Neural cell (in vitro differentiated cells): Measurements from ENCODE around the gene EIF2AK2. TPM values are rescaled to one million over a fixed set of nuclear protein-coding genes. Genes with fewer than 3 reads are reported as not detected.

Experiments
- H2AFZ ChIP-seq: fragments of 200-600, 300-800 bp; sonication (generic), shearing (Covaris generic); 2 replicates; pipeline ENCODE4 v1.6.0; 2014; ENCODE audit warnings: low read depth, mild to moderate bottlenecking, antibody characterized with exemption, low read length, moderate library complexity
- H3F3A ChIP-seq: fragments of 200-600 bp; shearing (Covaris generic); 2 replicates; pipeline ENCODE4 v1.6.1; 2016; ENCODE audit warnings: mild to moderate bottlenecking, moderate library complexity, mixed read lengths, antibody characterized with exemption, low read length; ENCODE audit not compliant: insufficient read depth, poor library complexity, severe bottlenecking
- H3K27ac ChIP-seq: fragments of 200-600, 300-800 bp; sonication (generic), shearing (Covaris generic); 2 replicates; pipeline ENCODE4 v1.5.1; 2014; ENCODE audit warnings: mild to moderate bottlenecking, low read length, moderate library complexity
- H3K27me3 ChIP-seq: fragments of 300-800, 200-600 bp; sonication (generic), shearing (Covaris generic); 2 replicates; pipeline ENCODE4 v1.6.0; 2014; ENCODE audit warnings: mild to moderate bottlenecking, low read depth, low read length, moderate library complexity; ENCODE audit not compliant: insufficient read depth
- H3K36me3 ChIP-seq: fragments of 300-800, 200-600 bp; sonication (generic), shearing (Covaris generic); 2 replicates; pipeline ENCODE4 v1.5.1; 2014; ENCODE audit warnings: mild to moderate bottlenecking, antibody characterized with exemption, low read length, moderate library complexity; ENCODE audit not compliant: insufficient read depth
- H3K4me2 ChIP-seq: fragments of 300-800, 200-600 bp; sonication (generic), shearing (Covaris generic); 2 replicates; pipeline ENCODE4 v1.6.0; 2014; ENCODE audit warnings: mild to moderate bottlenecking, low read length
- H3K4me3 ChIP-seq: fragments of 300-800, 200-600 bp; sonication (generic), shearing (Covaris generic); 2 replicates; pipeline ENCODE4 v1.5.1; 2014; ENCODE audit warnings: mild to moderate bottlenecking, low read length, moderate library complexity
- H3K79me2 ChIP-seq: fragments of 200-600 bp; shearing (Covaris generic); replicated peaks from 2 replicates; pipeline ENCODE4 v1.6.0; 2014; ENCODE audit warnings: mild to moderate bottlenecking, low read length, moderate library complexity; ENCODE audit not compliant: insufficient read depth
- H3K9ac ChIP-seq: fragments of 300-800, 200-600 bp; sonication (generic), shearing (Covaris generic); 2 replicates; pipeline ENCODE4 v1.6.1; 2016; ENCODE audit warnings: mild to moderate bottlenecking, low read length, mixed read lengths
- H3K9me2 ChIP-seq: fragments of 200-600 bp; shearing (Covaris generic); 2 replicates; pipeline ENCODE4 v1.6.1; 2016; ENCODE audit warnings: mild to moderate bottlenecking, low read length, mixed read lengths; ENCODE audit not compliant: insufficient read depth
- H3K9me3 ChIP-seq: fragments of 200-600, 300-800 bp; sonication (generic), shearing (Covaris generic); 2 replicates; pipeline ENCODE4 v1.6.1; 2016; ENCODE audit warnings: mild to moderate bottlenecking, mixed run types, low read length, moderate library complexity, mixed read lengths
- H4K20me1 ChIP-seq: fragments of 200-600 bp; shearing (Covaris generic); 2 replicates; pipeline ENCODE4 v1.6.1; 2016; ENCODE audit warnings: mild to moderate bottlenecking, mixed run types; ENCODE audit not compliant: insufficient read depth
- CTCF ChIP-seq: fragments of 450-650 bp; IDR thresholded peaks from 2 replicates; pipeline ENCODE4 v1.5.1; 2014; ENCODE audit warnings: antibody characterized with exemption, mild to moderate bottlenecking, moderate library complexity; ENCODE audit not compliant: poor library complexity, severe bottlenecking
- EP300 ChIP-seq: fragments of 450-650 bp; conservative IDR thresholded peaks from 2 replicates; pipeline ENCODE4 v1.6.1; 2014; ENCODE audit warnings: antibody characterized with exemption, mild to moderate bottlenecking, moderate library complexity; ENCODE audit not compliant: poor library complexity, severe bottlenecking
- EZH2 ChIP-seq: fragments of 200-600, 300-800 bp; shearing (Covaris generic), sonication (generic); IDR thresholded peaks from 2 replicates; pipeline ENCODE4 v1.6.1; 2014; ENCODE audit warnings: antibody characterized with exemption, low read length, borderline replicate concordance, mild to moderate bottlenecking; ENCODE audit not compliant: insufficient read depth, poor library complexity, severe bottlenecking
- MXI1 ChIP-seq: fragments of 450-650 bp; conservative IDR thresholded peaks from 2 replicates; pipeline ENCODE4 v1.6.1; 2014; ENCODE audit warnings: antibody characterized with exemption, mild to moderate bottlenecking; ENCODE audit not compliant: poor library complexity, severe bottlenecking
- POLR2AphosphoS5 ChIP-seq: IDR thresholded peaks from 2 replicates; pipeline ENCODE4 v1.6.1; 2012
- RAD21 ChIP-seq: fragments of 450-650 bp; conservative IDR thresholded peaks from 2 replicates; pipeline ENCODE4 v1.6.1; 2014; ENCODE audit warnings: antibody characterized with exemption, mild to moderate bottlenecking, moderate library complexity
- REST ChIP-seq: IDR thresholded peaks from 2 replicates; pipeline ENCODE4 v1.6.1; 2012; ENCODE audit warnings: borderline replicate concordance
- SMC3 ChIP-seq: fragments of 450-650 bp; conservative IDR thresholded peaks from 2 replicates; pipeline ENCODE4 v1.6.1; 2014; ENCODE audit warnings: antibody characterized with exemption, mild to moderate bottlenecking, moderate library complexity; ENCODE audit not compliant: poor library complexity
- TAF1 ChIP-seq: IDR thresholded peaks from 2 replicates; pipeline ENCODE4 v1.6.1; 2012; ENCODE audit warnings: low read depth
- polyA plus RNA-seq: library from polyadenylated mRNA; depleted of rRNA; stranded (reverse); fragments of >200 nt; gene quantifications from 2 replicates; pipeline ENCODE4 v1.2.3, GENCODE V29; 2014

EIF2AK2 gene
- polyA plus RNA-seq, 1 donor from 2014 or later = 2.5 TPM

- no peaks in the 10 kb centered on the region for H3K79me2 ChIP-seq
- no peaks in the 10 kb centered on the region for H3K9me2 ChIP-seq
- no peaks in the 10 kb centered on the region for H3K9me3 ChIP-seq
- no peaks in the 10 kb centered on the region for H3K36me3 ChIP-seq
- no peak overlapping the region for H3K27ac ChIP-seq
- H3F3A ChIP-seq = no peaks in the 10 kb centered on the region
- H3K4me3 ChIP-seq = no peak overlapping the region
- no peak overlapping the region for H3K4me2 ChIP-seq
- no peak for TF ChIP-seq REST
- no peak for TF ChIP-seq TAF1
- TF ChIP-seq SMC3 = no peak
- TF ChIP-seq EZH2 = no peak
- TF ChIP-seq CTCF = peak; percentile 36
- TF ChIP-seq RAD21 = peak; percentile 25
- TF ChIP-seq POLR2AphosphoS5 = no peak
- TF ChIP-seq MXI1 = no peak
- no peak for TF ChIP-seq EP300
- no peaks in the 10 kb centered on the region for H4K20me1 ChIP-seq
- no peak overlapping the region for H2AFZ ChIP-seq
- no peaks in the 10 kb centered on the region for H3K27me3 ChIP-seq
- H3K9ac ChIP-seq = no peak overlapping the region
Observed at GRCh38 chr2:37168217-37168981, 11.6 kb upstream of the EIF2AK2 start.

- Histone ChIP-seq H4K20me1 (no peaks in the 10 kb centered on the region), H2AFZ (no peak overlapping the region), H3K27ac (no peak overlapping the region), H3K9ac (no peak overlapping the region), H3K79me2 (no peaks in the 10 kb centered on the region), H3K36me3 (no peaks in the 10 kb centered on the region), H3K27me3 (no peaks in the 10 kb centered on the region), H3K4me3 (no peak overlapping the region), H3K4me2 (no peak overlapping the region), H3K9me2 (no peaks in the 10 kb centered on the region), H3K9me3 (no peaks in the 10 kb centered on the region), H3F3A (no peaks in the 10 kb centered on the region)
- TF ChIP-seq REST (no peak), RAD21 (no peak), TAF1 (no peak), CTCF (no peak), POLR2AphosphoS5 (no peak), MXI1 (no peak), SMC3 (no peak), EP300 (no peak), EZH2 (no peak)
Observed at GRCh38 chr2:37167636-37168180, 10.9 kb upstream of the EIF2AK2 start.
